HG02943 (cell line): Measurements from ENCODE around the gene NUDT7.
A peak's percentile ranks its signal among the peaks of the same experiment; 100 is the strongest.

ENCODE experiments used
- ATAC-seq: cut with Tn5 transposase; IDR thresholded peaks from one replicate; pipeline ENCODE4 v1.9.1; 2021; ENCODE audit warnings: mild to moderate bottlenecking, low read depth, moderate library complexity; ENCODE audit not compliant: unreplicated experiment

The NUDT7 gene

GRCh38 chr16:77722309-77723107, at the start of gene NUDT7:
NUDT7 (plus strand) TSS chr16:77722514; CDS start chr16:77722583, 69 bp downstream.
- ATAC-seq: peak; percentile 76

DNA sequence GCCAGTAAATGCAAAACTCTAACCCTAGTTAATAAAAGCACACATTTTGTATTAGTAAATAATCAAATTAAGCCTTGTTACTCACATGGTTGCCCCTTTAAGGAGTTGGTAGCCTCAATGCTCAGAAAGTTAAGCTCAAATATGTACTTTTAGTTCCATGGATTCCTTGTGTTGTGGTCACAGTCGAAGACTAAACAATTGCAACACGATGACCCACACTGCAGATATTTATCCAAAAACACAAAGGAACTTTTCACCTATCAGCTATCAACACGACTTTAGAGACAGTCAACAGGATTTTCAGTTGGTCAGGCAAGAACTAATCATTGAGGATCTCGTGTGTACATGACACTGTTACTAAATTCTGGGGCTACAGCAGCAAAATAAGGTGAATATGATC, 47.4 kb upstream of the NUDT7 start:
- ATAC-seq: no peak

GRCh38 chr16:77675464-77676324, 46.6 kb upstream of the NUDT7 start:
- no peak for ATAC-seq

GRCh38 chr16:77677129-77677528, 45.2 kb upstream of the NUDT7 start:
- no peak for ATAC-seq

GRCh38 chr16:77679391-77679790, 42.9 kb upstream of the NUDT7 start:
- no peak for ATAC-seq

DNA sequence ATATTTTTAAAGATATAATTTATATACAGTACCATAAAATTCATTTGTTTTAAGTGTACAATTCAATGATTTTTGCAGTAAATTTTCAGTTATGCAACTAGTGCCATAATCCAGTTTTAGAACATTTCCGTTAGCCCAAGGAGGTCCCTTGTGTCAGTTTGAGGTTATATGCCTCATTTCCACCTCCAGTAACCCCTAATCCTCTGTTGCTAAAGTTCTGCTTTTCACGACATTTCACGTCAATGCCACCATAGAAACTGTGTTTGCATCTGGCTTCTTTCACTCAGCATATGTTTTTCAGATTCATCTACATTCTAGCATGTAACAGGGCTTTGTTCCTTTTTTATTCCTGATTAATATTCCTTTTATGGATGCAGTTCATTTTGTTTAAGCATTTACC, 42.4 kb upstream of the NUDT7 start:
- no peak for ATAC-seq

GRCh38 chr16:77680496-77680895, 41.8 kb upstream of the NUDT7 start:
- no peak for ATAC-seq

- no peak for ATAC-seq
Observed at GRCh38 chr16:77682586-77682985, 39.7 kb upstream of the NUDT7 start.

DNA sequence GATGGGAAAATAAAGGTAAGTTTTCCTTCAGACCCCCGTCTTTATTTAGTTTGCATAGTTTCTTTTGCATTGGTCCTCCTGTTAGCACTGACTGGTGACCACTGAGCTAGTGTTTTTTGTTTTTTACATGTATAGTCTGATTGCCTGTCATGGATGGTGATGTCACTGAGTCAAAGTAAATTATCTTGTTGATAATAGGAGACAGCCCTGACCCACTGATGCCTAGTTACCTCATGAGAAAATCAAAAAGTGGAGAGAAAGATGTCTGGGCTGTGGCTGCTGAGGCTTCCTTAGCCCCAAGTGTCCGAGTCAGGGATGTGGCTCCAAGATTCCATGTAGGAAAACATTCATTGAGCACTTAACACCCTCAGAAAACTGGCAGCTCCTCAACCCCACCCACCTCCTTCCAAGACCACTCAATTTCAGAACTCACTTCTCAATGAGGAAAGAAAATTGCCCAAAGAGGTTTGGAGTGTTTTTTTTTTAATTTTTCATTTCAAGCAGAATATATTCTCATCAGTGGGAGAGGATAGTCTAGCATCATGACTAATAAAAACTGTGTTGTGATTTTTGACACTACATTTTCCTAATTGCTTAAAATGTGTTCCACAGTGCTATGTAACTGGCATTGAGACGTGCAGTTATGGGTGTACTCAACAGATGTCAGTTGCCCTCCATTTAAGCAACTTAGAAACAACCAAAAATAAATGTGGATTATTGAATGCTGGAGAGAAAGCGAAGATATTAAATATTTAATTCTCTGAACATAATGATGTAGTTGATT, 38.7 kb upstream of the NUDT7 start:
- ATAC-seq: no peak

GRCh38 chr16:77684181-77684526, 38.2 kb upstream of the NUDT7 start:
- ATAC-seq: no peak

DNA sequence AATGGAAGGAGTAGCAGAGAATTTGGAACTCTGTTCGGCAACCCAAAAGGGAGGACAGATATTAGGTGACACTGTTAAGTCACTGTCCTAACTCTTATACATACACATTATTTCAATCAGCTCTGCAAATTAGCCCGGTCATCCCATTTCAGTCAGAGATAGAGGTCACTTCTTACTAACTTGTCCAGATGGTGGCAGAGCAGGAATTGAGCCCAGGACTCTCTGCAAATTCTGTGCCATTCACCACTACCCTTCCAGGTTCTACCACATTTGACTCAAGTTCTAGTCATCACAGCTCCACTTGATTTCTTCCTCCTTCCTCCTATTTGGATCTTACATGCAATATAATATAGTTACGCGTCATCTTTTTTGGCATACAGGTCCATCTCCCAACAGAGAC, 35.9 kb upstream of the NUDT7 start:
- no peak for ATAC-seq

GRCh38 chr16:77689971-77690370, 32.3 kb upstream of the NUDT7 start:
- ATAC-seq: no peak

DNA sequence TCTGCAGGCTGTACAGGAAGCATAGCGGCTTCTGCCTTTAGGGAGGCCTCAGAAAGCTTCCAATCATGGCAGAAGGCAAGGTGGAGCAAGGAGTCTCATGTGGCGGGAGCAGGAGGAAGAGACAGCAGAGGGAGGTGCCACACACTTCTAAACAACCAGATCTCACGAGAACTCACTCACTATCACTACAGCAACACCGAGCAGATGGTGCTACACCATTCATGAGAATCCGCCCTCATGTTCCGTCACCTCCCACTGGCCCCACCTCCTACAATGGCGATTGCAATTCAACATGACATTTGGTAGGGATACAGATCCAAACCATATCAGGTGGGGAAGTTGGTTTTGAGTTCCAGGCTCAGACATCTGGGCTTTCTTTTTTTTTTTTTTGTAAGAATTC, 31.9 kb upstream of the NUDT7 start:
- ATAC-seq: no peak

DNA sequence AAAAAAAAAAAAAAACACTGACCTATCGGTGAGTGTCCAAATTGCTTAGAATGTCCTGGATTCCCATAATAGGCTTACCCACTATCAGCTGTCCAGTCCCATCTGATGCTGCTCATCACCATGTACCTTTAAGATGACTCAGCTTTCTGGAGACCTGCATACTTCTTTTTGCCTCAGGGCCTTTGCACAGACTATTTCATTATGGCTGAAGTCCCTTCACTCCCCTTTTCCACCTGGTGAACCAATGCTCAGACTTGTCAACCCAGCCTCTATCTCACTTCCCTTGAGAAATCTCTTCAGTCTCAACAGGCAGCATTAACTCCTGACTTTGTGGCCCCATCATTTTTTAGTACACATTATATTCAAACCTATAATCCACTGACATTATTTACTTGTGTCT, 29.7 kb upstream of the NUDT7 start:
- ATAC-seq: no peak

- ATAC-seq: no peak
Observed at GRCh38 chr16:77696149-77696548, 26.2 kb upstream of the NUDT7 start.

DNA sequence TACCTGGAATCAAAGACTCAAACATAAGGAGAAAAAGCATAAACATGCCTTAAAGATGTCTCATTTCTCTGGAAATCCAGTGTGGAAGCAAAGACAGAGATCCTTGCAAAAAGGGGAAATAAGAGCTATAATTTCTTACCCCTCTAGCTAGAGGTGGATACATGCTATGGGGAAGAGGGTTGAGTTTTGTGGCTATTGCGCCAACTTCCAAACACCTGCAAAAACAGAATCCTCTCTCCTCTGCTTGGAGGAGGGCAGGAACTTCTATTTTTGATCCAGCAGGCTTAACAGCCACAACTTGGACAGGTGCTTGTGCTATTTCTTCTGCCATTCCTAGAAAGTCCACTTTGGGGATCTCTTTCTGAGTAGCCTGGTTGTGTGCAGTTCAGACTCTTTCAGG, 21.5 kb upstream of the NUDT7 start:
- ATAC-seq: no peak

DNA sequence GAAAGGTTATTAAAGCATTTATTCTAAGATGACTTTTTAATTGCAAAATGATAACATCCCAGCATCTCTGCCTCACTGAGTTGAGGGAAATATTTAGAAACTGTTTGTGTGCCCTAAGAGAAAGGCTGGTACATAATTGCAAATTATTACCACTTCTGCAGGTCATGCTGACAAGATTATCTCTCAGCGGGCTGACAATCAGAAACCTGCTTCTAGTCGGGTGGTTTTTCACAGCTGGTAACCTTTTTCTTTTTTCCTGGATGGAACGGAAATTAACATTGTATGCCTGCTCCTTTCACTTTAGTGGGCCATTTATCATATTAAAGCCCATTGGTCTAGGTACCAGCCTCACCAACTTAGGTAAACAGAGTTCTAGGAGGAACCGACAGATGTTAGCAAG, 17.0 kb upstream of the NUDT7 start:
- ATAC-seq: no peak

DNA sequence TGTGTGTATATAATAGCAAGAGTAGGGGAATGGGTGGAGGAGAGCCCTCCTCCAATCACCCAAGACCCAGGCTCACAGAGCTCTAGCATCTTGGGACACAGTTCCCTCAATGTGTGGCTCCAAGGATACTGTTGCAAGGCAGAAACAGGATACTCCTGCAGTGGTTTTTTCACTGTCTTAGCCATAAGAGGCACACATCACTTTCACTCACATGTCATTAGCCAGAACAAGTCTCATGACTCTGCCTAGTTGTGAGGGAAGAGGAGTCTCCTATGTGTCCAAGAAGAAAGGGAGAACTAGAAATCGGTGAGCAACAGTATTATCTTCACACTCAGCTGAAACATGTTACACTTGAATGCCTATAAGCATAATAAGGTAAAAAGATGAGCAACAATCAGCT, 11.1 kb upstream of the NUDT7 start:
- no peak for ATAC-seq

- no peak for ATAC-seq
Observed at GRCh38 chr16:77711775-77712174, 10.5 kb upstream of the NUDT7 start.

DNA sequence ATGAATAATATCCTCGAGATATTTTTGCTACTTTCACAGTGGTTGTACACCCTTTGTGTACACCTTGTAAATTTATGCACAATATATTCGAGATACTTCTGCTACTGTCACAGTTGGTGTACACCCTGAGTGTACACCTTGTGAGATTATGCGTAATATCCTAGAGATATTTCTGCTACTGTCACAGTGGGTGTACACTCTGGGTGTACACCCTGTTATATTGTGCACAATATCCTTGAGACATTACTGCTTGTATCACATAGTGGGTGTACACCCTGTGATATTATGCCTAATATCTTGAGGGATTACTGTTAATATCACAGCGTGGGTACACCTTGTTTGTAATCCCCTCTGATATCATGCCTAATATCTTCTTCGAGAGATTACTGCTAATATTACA, 7.2 kb upstream of the NUDT7 start:
- no peak for ATAC-seq

- peak; percentile 32 for ATAC-seq
Observed at GRCh38 chr16:77721752-77722308, 484 bp upstream of the NUDT7 start.
